H1 (cell line): ENCODE measurements around the gene GALNT5. TPM values are rescaled to one million over a fixed set of nuclear protein-coding genes. Genes with fewer than 3 reads are reported as not detected.

Experiments used
- EZH2 ChIP-seq: fragments of 200-600 bp; sonication (generic); IDR thresholded peaks from 2 replicates; pipeline ENCODE4 v1.7.1; 2012; ENCODE audit warnings: low read depth, mild to moderate bottlenecking, moderate library complexity, low read length, inconsistent platforms; ENCODE audit not compliant: severe bottlenecking
- polyA plus RNA-seq, 7 experiments: library from polyadenylated mRNA; depleted of rRNA in 3 of 7; stranded (reverse) in 5 of 7; unstranded in 2 of 7; fragments of >200 nt in 5 of 7; fragments of 200-250 nt in 2 of 7; gene quantifications; 1 replicate in 5 of 7; 2 replicates in 1 of 7; 4 replicates in 1 of 7; pipeline versions ENCODE4 v1.2.1 to v1.2.3, GENCODE V29; 2011 to 2013; ENCODE audit warnings: missing spikeins in 2 of 7, mixed read lengths in 2 of 7
- total RNA-seq: library from RNA; stranded (reverse); fragmentation: NEBNext Ultra II Directional; extraction: Animal tissue kit (Norgen Biotek cat#: 25700); gene quantifications from 2 replicates; pipeline ENCODE4 v1.2.1, GENCODE V29; 2021
- TF ChIP-seq, protein P1 (sequence below): IDR thresholded peaks from 2 replicates; pipeline ENCODE4 v1.6.1; 2011; ENCODE audit warnings: low read length, improper control_type of control experiment

GALNT5 gene
- total and polyA plus RNA-seq, 2 of the 8 experiments (the other 6 are each of a cell fraction or from before 2014, with no cell fraction given) = 0.02 to 0.06 TPM

DNA sequence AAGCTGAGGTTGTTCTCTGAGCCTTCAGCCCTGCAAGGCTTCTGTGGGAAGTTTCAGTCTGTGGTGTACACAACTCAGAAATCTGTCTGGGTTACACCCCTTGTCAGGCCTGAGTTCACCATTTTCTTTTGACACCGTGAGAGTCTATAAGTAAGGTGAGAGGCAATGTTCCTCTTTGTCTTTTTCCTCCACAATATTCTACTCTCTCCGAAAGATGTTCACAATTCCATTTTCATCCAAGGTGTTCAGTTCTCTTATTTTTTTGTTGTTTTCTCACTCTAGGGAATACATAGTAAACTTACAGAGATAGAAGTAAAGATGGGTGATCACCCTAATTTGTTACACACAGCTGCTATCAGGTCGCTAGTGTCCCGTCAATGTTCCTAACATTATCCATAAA lies 64.9 kb downstream of the GALNT5 start (continued):
- TF ChIP-seq, protein P1, sequence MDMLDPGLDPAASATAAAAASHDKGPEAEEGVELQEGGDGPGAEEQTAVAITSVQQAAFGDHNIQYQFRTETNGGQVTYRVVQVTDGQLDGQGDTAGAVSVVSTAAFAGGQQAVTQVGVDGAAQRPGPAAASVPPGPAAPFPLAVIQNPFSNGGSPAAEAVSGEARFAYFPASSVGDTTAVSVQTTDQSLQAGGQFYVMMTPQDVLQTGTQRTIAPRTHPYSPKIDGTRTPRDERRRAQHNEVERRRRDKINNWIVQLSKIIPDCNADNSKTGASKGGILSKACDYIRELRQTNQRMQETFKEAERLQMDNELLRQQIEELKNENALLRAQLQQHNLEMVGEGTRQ = no peak
- TF ChIP-seq EZH2 = no peak
- TF ChIP-seq, all 59 proteins: peak for 0
